ENCODE results near the gene CCR5AS.

Gene CCR5AS

GRCh38 chr3:46351646-46352045 lies 55.2 kb downstream of the CCR5AS start:
- Histone ChIP-seq H3K4me3 (ENCODE audit: control insufficient read depth in 1 of 7, extremely low read depth in 1 of 7, insufficient read depth in 4 of 7, low read depth in 2 of 7, low read length in 6 of 7) (no peak overlapping the region), H3K9me3 (ENCODE audit: control extremely low read depth in 1 of 5, control insufficient read depth in 4 of 5, insufficient read depth in 2 of 5, low read depth in 1 of 5, low read length in 4 of 5) (no peaks in the 10 kb centered on the region), H3K4me1 (ENCODE audit: control extremely low read depth in 1 of 4, control insufficient read depth in 4 of 4, insufficient read depth in 4 of 4, low read length in 3 of 4) (peaks cover 24 to 65% (median 47%) of the 10 kb centered on the region in 4 experiments), H3K36me3 (ENCODE audit: control insufficient read depth in 4 of 4, insufficient read depth in 4 of 4, low read length in 3 of 4) (no peaks in the 10 kb centered on the region), H3K27me3 (replicated peaks in 2 of 5; ENCODE audit: control insufficient read depth in 4 of 5, insufficient read depth in 5 of 5, low read length in 4 of 5) (no peaks in the 10 kb centered on the region), H3K27ac (ENCODE audit: insufficient read depth in 1 of 2, low read depth in 1 of 2, low read length in 2 of 2, poor library complexity in 1 of 2, severe bottlenecking in 2 of 2) (no peak overlapping the region)
- no peak for DNase-seq
- ChIA-PET POLR2A (no interaction called here), CTCF (interaction anchor here (1.3 to 8.0 kb wide), 3 partner anchors 18 to 138 kb away, joined by 3 to 44 read pairs (median 3); partner anchors contain the start of gene CCR5)
- 96% methylated on average over 3 of the region's 3 CpGs for WGBS (ENCODE audit: insufficient coverage)

- POLR2A ChIA-PET = interaction anchor here (0.5 kb wide), 1 partner anchor 287 kb away, joined by 3 read pairs; no protein-coding TSS in a partner anchor
- CTCF ChIA-PET = interaction anchor here (1.4 to 8.0 kb wide), 2 partner anchors 10 to 20 kb away, joined by 4 to 44 read pairs; partner anchors contain the start of gene CCR5
These were observed 56.7 kb downstream of the CCR5AS start for GRCh38 chr3:46350262-46350565.

GRCh38 chr3:46349484-46350261 lies 57.2 kb downstream of the CCR5AS start:
- ChIA-PET POLR2A (interaction anchor here (0.5 kb wide), 1 partner anchor 287 kb away, joined by 3 read pairs; no protein-coding TSS in a partner anchor), CTCF (interaction anchor here (1.4 to 8.0 kb wide), 2 partner anchors 10 to 20 kb away, joined by 4 to 44 read pairs; partner anchors contain the start of gene CCR5)
- Histone ChIP-seq H3K4me1 (ENCODE audit: control extremely low read depth in 1 of 4, control insufficient read depth in 4 of 4, insufficient read depth in 4 of 4, low read length in 3 of 4) (peaks cover 24 to 57% (median 46%) of the 10 kb centered on the region in 4 experiments), H3K4me3 (ENCODE audit: control insufficient read depth in 1 of 7, extremely low read depth in 1 of 7, insufficient read depth in 4 of 7, low read depth in 2 of 7, low read length in 6 of 7) (peak overlapping the region in 4 of 7 experiments; percentile 12 to 46 (median 22)), H3K9me3 (ENCODE audit: control extremely low read depth in 1 of 5, control insufficient read depth in 4 of 5, insufficient read depth in 2 of 5, low read depth in 1 of 5, low read length in 4 of 5) (peaks cover 0 to 1% (median 0%) of the 10 kb centered on the region in 5 experiments), H3K27ac (ENCODE audit: insufficient read depth in 1 of 2, low read depth in 1 of 2, low read length in 2 of 2, poor library complexity in 1 of 2, severe bottlenecking in 2 of 2) (no peak overlapping the region), H3K27me3 (replicated peaks in 2 of 5; ENCODE audit: control insufficient read depth in 4 of 5, insufficient read depth in 5 of 5, low read length in 4 of 5) (no peaks in the 10 kb centered on the region), H3K36me3 (ENCODE audit: control insufficient read depth in 4 of 4, insufficient read depth in 4 of 4, low read length in 3 of 4) (no peaks in the 10 kb centered on the region)
- 0% methylated on average over 2 of the region's 2 CpGs for WGBS (ENCODE audit: insufficient coverage)
- DNase-seq = peak; percentile 48 to 86 (median 78)

More at GRCh38 chr3:46350262-46350565, 56.7 kb downstream of the CCR5AS start:
- WGBS (ENCODE audit: insufficient coverage) = 75% methylated on average over 1 of the region's 1 CpG
- Histone ChIP-seq H3K4me1 (ENCODE audit: control extremely low read depth in 1 of 4, control insufficient read depth in 4 of 4, insufficient read depth in 4 of 4, low read length in 3 of 4) (peaks cover 24 to 61% (median 47%) of the 10 kb centered on the region in 4 experiments), H3K4me3 (ENCODE audit: control insufficient read depth in 1 of 7, extremely low read depth in 1 of 7, insufficient read depth in 4 of 7, low read depth in 2 of 7, low read length in 6 of 7) (peak overlapping the region in 2 of 7 experiments; percentile 12 to 46), H3K27ac (ENCODE audit: insufficient read depth in 1 of 2, low read depth in 1 of 2, low read length in 2 of 2, poor library complexity in 1 of 2, severe bottlenecking in 2 of 2) (no peak overlapping the region), H3K27me3 (replicated peaks in 2 of 5; ENCODE audit: control insufficient read depth in 4 of 5, insufficient read depth in 5 of 5, low read length in 4 of 5) (no peaks in the 10 kb centered on the region), H3K36me3 (ENCODE audit: control insufficient read depth in 4 of 4, insufficient read depth in 4 of 4, low read length in 3 of 4) (no peaks in the 10 kb centered on the region), H3K9me3 (ENCODE audit: control extremely low read depth in 1 of 5, control insufficient read depth in 4 of 5, insufficient read depth in 2 of 5, low read depth in 1 of 5, low read length in 4 of 5) (peaks cover 0 to 1% (median 0%) of the 10 kb centered on the region in 5 experiments)
- no peak for DNase-seq

GRCh38 chr3:46348823-46349482 lies 57.9 kb downstream of the CCR5AS start:
- peak in 2 of 3 donors; percentile 75 to 79 for DNase-seq
- peaks cover 0 to 2% (median 0%) of the 10 kb centered on the region in 5 experiments for H3K9me3 ChIP-seq (ENCODE audit: control extremely low read depth in 1 of 5, control insufficient read depth in 4 of 5, insufficient read depth in 2 of 5, low read depth in 1 of 5, low read length in 4 of 5)
- POLR2A ChIA-PET = no interaction called here
- WGBS (ENCODE audit: insufficient coverage) = 70% methylated on average over 3 of the region's 3 CpGs
- H3K36me3 ChIP-seq (ENCODE audit: control insufficient read depth in 4 of 4, insufficient read depth in 4 of 4, low read length in 3 of 4) = no peaks in the 10 kb centered on the region
- no peaks in the 10 kb centered on the region for H3K27me3 ChIP-seq (replicated peaks in 2 of 5; ENCODE audit: control insufficient read depth in 4 of 5, insufficient read depth in 5 of 5, low read length in 4 of 5)
- peak overlapping the region in 3 of 7 experiments; percentile 10 to 26 (median 26) for H3K4me3 ChIP-seq (ENCODE audit: control insufficient read depth in 1 of 7, extremely low read depth in 1 of 7, insufficient read depth in 4 of 7, low read depth in 2 of 7, low read length in 6 of 7)
- H3K27ac ChIP-seq (ENCODE audit: insufficient read depth in 1 of 2, low read depth in 1 of 2, low read length in 2 of 2, poor library complexity in 1 of 2, severe bottlenecking in 2 of 2) = no peak overlapping the region
- H3K4me1 ChIP-seq (ENCODE audit: control extremely low read depth in 1 of 4, control insufficient read depth in 4 of 4, insufficient read depth in 4 of 4, low read length in 3 of 4) = peaks cover 24 to 50% (median 40%) of the 10 kb centered on the region in 4 experiments
- CTCF ChIA-PET = interaction anchor here (0.8 to 1.4 kb wide), 3 partner anchors 11 to 31 kb away, joined by 3 to 4 read pairs (median 4); partner anchors contain the start of gene CCR5

DNA sequence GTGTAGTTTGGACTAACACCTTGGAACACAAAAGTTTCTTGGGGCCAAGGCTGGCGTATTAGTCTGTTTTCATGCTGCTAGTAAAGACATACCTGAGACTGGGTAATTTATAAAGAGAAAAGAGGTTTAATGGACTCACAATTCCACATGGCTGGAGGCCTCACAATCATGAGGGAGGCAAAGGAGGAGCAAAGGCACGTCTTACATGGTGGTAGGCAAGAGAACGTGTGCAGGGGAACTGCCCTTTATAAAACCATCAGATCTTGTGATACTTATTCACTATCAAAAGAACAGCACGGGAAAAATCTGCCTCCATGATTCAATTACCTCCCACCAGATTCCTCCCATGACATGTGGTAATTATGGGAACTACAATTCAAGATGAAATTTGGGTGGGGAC lies 62.4 kb downstream of the CCR5AS start:
- ChIA-PET CTCF (no interaction called here), POLR2A (no interaction called here)
- Histone ChIP-seq H3K36me3 (ENCODE audit: control insufficient read depth in 4 of 4, insufficient read depth in 4 of 4, low read length in 3 of 4) (no peaks in the 10 kb centered on the region), H3K27me3 (replicated peaks in 2 of 5; ENCODE audit: control insufficient read depth in 4 of 5, insufficient read depth in 5 of 5, low read length in 4 of 5) (no peaks in the 10 kb centered on the region), H3K4me3 (ENCODE audit: control insufficient read depth in 1 of 7, extremely low read depth in 1 of 7, insufficient read depth in 4 of 7, low read depth in 2 of 7, low read length in 6 of 7) (no peak overlapping the region), H3K9me3 (ENCODE audit: control extremely low read depth in 1 of 5, control insufficient read depth in 4 of 5, insufficient read depth in 2 of 5, low read depth in 1 of 5, low read length in 4 of 5) (peaks cover 1 to 9% (median 5%) of the 10 kb centered on the region in 5 experiments), H3K4me1 (ENCODE audit: control extremely low read depth in 1 of 4, control insufficient read depth in 4 of 4, insufficient read depth in 4 of 4, low read length in 3 of 4) (peaks cover 6 to 11% (median 10%) of the 10 kb centered on the region in 4 experiments), H3K27ac (ENCODE audit: insufficient read depth in 1 of 2, low read depth in 1 of 2, low read length in 2 of 2, poor library complexity in 1 of 2, severe bottlenecking in 2 of 2) (no peak overlapping the region)
- DNase-seq = no peak
- 100% methylated on average over 2 of the region's 4 CpGs for WGBS (ENCODE audit: insufficient coverage)

- Histone ChIP-seq H3K27me3 (replicated peaks in 2 of 5; ENCODE audit: control insufficient read depth in 4 of 5, insufficient read depth in 5 of 5, low read length in 4 of 5) (no peaks in the 10 kb centered on the region), H3K9me3 (ENCODE audit: control extremely low read depth in 1 of 5, control insufficient read depth in 4 of 5, insufficient read depth in 2 of 5, low read depth in 1 of 5, low read length in 4 of 5) (peaks cover 0 to 25% (median 18%) of the 10 kb centered on the region in 5 experiments), H3K4me3 (ENCODE audit: control insufficient read depth in 1 of 7, extremely low read depth in 1 of 7, insufficient read depth in 4 of 7, low read depth in 2 of 7, low read length in 6 of 7) (no peak overlapping the region), H3K36me3 (ENCODE audit: control insufficient read depth in 4 of 4, insufficient read depth in 4 of 4, low read length in 3 of 4) (no peaks in the 10 kb centered on the region), H3K4me1 (ENCODE audit: control extremely low read depth in 1 of 4, control insufficient read depth in 4 of 4, insufficient read depth in 4 of 4, low read length in 3 of 4) (peaks cover 0 to 5% (median 0%) of the 10 kb centered on the region in 4 experiments), H3K27ac (ENCODE audit: insufficient read depth in 1 of 2, low read depth in 1 of 2, low read length in 2 of 2, poor library complexity in 1 of 2, severe bottlenecking in 2 of 2) (no peak overlapping the region)
- 92% methylated on average over 1 of the region's 1 CpG for WGBS (ENCODE audit: insufficient coverage)
- ChIA-PET CTCF (no interaction called here), POLR2A (no interaction called here)
- DNase-seq = no peak
These were observed 68.0 kb downstream of the CCR5AS start for GRCh38 chr3:46338840-46339239.
